ENCODE data around the gene TRIM71. TPM values are rescaled to one million over a fixed set of nuclear protein-coding genes. Genes with fewer than 3 reads are reported as not detected.
A peak's percentile ranks its signal among the peaks of the same experiment; 100 is the strongest.
"Not testable (repeated sequence)": the region's sequence is repeated elsewhere in the genome, so short reads cannot be mapped to it uniquely, and the experiment has no call there.

The TRIM71 gene
- total RNA-seq, 1 donor from 2014 or later = 106 TPM

DNA sequence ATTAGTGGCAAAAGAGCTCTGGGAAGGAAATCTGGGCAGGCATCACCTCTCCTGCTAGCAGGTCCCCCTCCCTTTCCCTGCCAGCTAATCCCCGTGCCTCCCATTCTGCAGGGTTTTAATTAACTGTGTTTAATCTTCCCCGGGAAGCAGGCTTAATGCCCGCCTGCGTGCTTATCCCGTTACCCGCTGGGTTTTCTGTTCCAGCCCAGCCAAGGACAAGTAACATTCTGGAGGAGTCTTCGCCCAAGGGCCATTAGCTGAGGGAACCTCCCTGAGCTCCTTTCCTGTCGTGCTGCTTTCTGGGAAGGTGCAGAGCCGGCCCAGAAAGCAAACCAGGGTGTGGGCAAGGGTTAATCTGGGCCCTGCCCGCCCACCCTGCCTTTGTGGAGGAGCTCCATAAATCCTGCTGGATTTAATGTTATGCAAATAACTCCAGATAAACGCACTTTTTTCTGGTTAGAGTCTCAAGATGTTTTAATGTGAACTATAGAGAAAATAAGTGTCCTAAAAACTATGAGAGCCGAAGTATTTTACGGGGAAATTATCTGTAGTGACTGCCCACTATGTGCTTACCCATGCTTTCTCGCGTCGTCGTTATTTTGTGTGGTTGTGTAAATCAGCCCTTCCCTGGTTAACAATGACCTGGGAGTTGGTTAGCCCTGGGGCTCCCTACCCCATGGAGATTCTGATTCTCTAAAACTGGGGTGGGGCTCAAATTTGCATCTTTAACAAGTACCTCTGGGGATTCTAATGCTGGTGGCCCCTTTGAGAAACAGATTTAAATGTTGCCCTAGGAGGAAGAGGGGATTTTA, 25.9 kb downstream of the TRIM71 start:
- Mint-ChIP-seq H3K9me3 (no peaks in the 10 kb centered on the region), H3K27me3 (ENCODE audit: insufficient read depth, low read depth) (peaks cover 12% of the 10 kb centered on the region), H3K27ac (peak overlapping the region; percentile 72), H3K36me3 (no peaks in the 10 kb centered on the region), H3K4me1 (peaks cover 92% of the 10 kb centered on the region), H3K4me3 (peak overlapping the region; percentile 71)
- Histone ChIP-seq H3K9ac (no peak overlapping the region), H3K4me3 (peak overlapping the region; percentile 33), H3K27me3 (no peaks in the 10 kb centered on the region), H3K36me3 (no peaks in the 10 kb centered on the region), H3K27ac (peak overlapping the region; percentile 98), H3K4me2 (peak overlapping the region; percentile 81), H3K4me1 (peaks cover 94% of the 10 kb centered on the region), H2AFZ (replicated peaks) (no peak overlapping the region), H3F3A (ENCODE audit: low read depth) (peaks cover 76% of the 10 kb centered on the region), H3K9me3 (ENCODE audit: low read depth) (no peaks in the 10 kb centered on the region), H4K20me1 (ENCODE audit: low read depth) (peaks cover 96% of the 10 kb centered on the region), H3K79me2 (ENCODE audit: low read depth) (peaks cover 93% of the 10 kb centered on the region)
- peak; percentile 96 for DNase-seq (ENCODE audit: low spot score)
- TF ChIP-seq EZH2phosphoT487 (IDR thresholded peaks at IDR 0.05) = peak; percentile 91
- TF ChIP-seq, protein P1, sequence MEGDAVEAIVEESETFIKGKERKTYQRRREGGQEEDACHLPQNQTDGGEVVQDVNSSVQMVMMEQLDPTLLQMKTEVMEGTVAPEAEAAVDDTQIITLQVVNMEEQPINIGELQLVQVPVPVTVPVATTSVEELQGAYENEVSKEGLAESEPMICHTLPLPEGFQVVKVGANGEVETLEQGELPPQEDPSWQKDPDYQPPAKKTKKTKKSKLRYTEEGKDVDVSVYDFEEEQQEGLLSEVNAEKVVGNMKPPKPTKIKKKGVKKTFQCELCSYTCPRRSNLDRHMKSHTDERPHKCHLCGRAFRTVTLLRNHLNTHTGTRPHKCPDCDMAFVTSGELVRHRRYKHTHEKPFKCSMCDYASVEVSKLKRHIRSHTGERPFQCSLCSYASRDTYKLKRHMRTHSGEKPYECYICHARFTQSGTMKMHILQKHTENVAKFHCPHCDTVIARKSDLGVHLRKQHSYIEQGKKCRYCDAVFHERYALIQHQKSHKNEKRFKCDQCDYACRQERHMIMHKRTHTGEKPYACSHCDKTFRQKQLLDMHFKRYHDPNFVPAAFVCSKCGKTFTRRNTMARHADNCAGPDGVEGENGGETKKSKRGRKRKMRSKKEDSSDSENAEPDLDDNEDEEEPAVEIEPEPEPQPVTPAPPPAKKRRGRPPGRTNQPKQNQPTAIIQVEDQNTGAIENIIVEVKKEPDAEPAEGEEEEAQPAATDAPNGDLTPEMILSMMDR (IDR thresholded peaks at IDR 0.05) = no peak
- peak; percentile 41 for TF ChIP-seq EZH2 (IDR thresholded peaks at IDR 0.05)

DNA sequence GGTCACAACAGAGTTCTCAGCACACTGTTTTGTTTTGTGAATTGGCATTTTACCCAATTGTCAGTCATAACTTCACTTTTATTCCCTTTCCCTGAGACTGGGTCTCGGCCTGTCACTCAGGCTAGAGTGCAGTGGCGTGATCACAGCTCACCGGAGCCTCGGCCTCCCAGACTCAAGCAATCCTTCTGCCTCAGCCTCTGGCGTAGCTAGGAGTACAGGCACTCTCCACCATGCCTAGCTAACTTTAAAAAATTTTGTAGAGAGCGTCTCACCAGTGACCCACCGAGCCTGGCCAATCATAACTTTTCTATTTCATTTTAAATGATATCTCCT, 26.5 kb downstream of the TRIM71 start:
- H3K36me3 ChIP-seq = no peaks in the 10 kb centered on the region
- H3K27me3 Mint-ChIP-seq (ENCODE audit: insufficient read depth, low read depth) = peaks cover 12% of the 10 kb centered on the region
- peak; percentile 73 for DNase-seq (ENCODE audit: low spot score)
- H3K27ac Mint-ChIP-seq = peak overlapping the region; percentile 72
- peaks cover 94% of the 10 kb centered on the region for H3K4me1 ChIP-seq
- H2AFZ ChIP-seq (replicated peaks) = no peak overlapping the region
- TF ChIP-seq EZH2 (IDR thresholded peaks at IDR 0.05) = no peak
- TF ChIP-seq EZH2phosphoT487 (IDR thresholded peaks at IDR 0.05) = no peak
- TF ChIP-seq, protein P1 (IDR thresholded peaks at IDR 0.05) = no peak
- H3K9me3 Mint-ChIP-seq = no peaks in the 10 kb centered on the region
- H3K27me3 ChIP-seq = no peaks in the 10 kb centered on the region
- H3K9me3 ChIP-seq (ENCODE audit: low read depth) = no peaks in the 10 kb centered on the region
- peaks cover 92% of the 10 kb centered on the region for H3K4me1 Mint-ChIP-seq
- H4K20me1 ChIP-seq (ENCODE audit: low read depth) = peaks cover 96% of the 10 kb centered on the region
- no peak overlapping the region for H3K9ac ChIP-seq
- peak overlapping the region; percentile 98 for H3K27ac ChIP-seq
- peak overlapping the region; percentile 33 for H3K4me3 ChIP-seq
- peaks cover 73% of the 10 kb centered on the region for H3F3A ChIP-seq (ENCODE audit: low read depth)
- H3K4me2 ChIP-seq = peak overlapping the region; percentile 74
- H3K36me3 Mint-ChIP-seq = no peaks in the 10 kb centered on the region
- peak overlapping the region; percentile 71 for H3K4me3 Mint-ChIP-seq
- H3K79me2 ChIP-seq (ENCODE audit: low read depth) = peaks cover 93% of the 10 kb centered on the region

DNA sequence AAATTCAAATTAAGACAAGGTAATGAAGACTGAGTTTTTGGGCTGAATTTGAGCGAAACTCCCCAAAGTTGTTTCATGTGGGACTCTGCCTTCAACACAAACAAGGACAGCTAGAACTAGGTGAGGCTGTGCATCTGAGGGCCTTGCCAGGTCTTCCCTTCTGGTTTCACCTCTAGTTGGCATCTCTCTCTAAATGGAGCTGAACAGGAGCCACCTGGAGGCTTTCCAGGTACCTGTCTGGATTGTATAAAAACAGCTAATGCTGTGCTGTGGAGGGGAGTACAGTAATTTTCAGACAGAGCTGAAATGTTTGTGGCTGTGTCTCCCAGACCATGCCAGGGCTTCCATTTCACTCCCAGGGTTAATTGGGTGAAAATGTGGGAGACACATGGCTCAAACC, 27.1 kb downstream of the TRIM71 start:
- Histone ChIP-seq H3F3A (ENCODE audit: low read depth) (peaks cover 73% of the 10 kb centered on the region), H3K9ac (no peak overlapping the region), H4K20me1 (ENCODE audit: low read depth) (peaks cover 96% of the 10 kb centered on the region), H3K4me1 (peaks cover 94% of the 10 kb centered on the region), H3K4me2 (peak overlapping the region; percentile 74), H3K27ac (peak overlapping the region; percentile 98), H3K4me3 (peak overlapping the region; percentile 33), H3K27me3 (no peaks in the 10 kb centered on the region), H2AFZ (replicated peaks) (no peak overlapping the region), H3K36me3 (no peaks in the 10 kb centered on the region), H3K9me3 (ENCODE audit: low read depth) (no peaks in the 10 kb centered on the region), H3K79me2 (ENCODE audit: low read depth) (peaks cover 93% of the 10 kb centered on the region)
- Mint-ChIP-seq H3K9me3 (no peaks in the 10 kb centered on the region), H3K27ac (no peak overlapping the region), H3K36me3 (no peaks in the 10 kb centered on the region), H3K4me3 (no peak overlapping the region), H3K4me1 (peaks cover 91% of the 10 kb centered on the region), H3K27me3 (ENCODE audit: insufficient read depth, low read depth) (peaks cover 10% of the 10 kb centered on the region)
- no peak for TF ChIP-seq EZH2phosphoT487 (IDR thresholded peaks at IDR 0.05)
- no peak for TF ChIP-seq EZH2 (IDR thresholded peaks at IDR 0.05)
- DNase-seq (ENCODE audit: low spot score) = no peak

DNA sequence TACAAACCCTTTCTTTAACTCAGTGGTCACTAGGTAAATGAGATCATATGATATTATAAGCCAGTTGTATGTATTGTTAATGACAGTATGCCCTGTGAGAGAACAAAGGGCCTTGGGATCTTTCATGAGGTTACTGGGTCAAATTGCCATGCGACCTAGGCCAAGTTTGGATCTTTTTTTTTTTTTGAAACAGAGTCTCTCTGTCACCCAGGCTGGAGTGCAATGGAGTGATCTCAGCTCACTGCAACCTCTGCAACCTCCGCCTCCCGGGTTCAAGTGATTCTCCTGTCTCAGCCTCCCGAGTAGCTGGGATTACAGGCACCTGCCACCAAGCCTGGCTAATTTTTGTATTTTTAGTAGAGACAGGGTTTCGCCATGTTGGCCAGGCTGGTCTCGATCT, 27.7 kb downstream of the TRIM71 start:
- Histone ChIP-seq H3K4me2 (peak overlapping the region; percentile 74), H3F3A (ENCODE audit: low read depth) (peaks cover 73% of the 10 kb centered on the region), H3K79me2 (ENCODE audit: low read depth) (peaks cover 93% of the 10 kb centered on the region), H4K20me1 (ENCODE audit: low read depth) (peaks cover 96% of the 10 kb centered on the region), H3K4me1 (peaks cover 94% of the 10 kb centered on the region)
- not testable (repeated sequence) for H3K36me3 ChIP-seq; H3K36me3 Mint-ChIP-seq; DNase-seq (ENCODE audit: low spot score); H3K27ac Mint-ChIP-seq; H2AFZ ChIP-seq (replicated peaks); H3K4me3 ChIP-seq; H3K27ac ChIP-seq; H3K9me3 ChIP-seq (ENCODE audit: low read depth); H3K9ac ChIP-seq; H3K27me3 ChIP-seq; H3K27me3 Mint-ChIP-seq (ENCODE audit: insufficient read depth, low read depth); H3K4me3 Mint-ChIP-seq; H3K9me3 Mint-ChIP-seq
- peaks cover 91% of the 10 kb centered on the region for H3K4me1 Mint-ChIP-seq

DNA sequence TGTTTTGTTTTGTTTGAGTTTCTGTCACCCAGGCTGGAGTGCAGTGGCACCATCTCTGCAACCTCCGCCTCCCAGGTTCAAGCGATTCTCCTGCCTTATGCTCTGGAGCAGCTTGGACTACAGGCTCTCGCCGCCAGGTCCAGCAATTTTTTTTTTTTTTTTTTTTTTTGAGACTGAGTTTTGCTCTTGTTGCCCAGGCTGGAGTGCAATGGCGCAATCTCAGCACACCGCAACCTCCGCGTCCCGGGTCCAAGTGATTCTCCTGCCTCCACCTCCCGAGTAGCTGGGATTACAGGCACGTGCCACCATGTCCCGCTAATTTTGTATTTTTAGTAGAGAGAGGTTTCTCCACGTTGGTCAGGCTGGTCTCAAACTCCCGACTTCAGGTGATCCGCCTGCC, 29.2 kb downstream of the TRIM71 start:
- H3K9ac ChIP-seq; H2AFZ ChIP-seq (replicated peaks); DNase-seq (ENCODE audit: low spot score); H3K9me3 ChIP-seq (ENCODE audit: low read depth); H3K27ac ChIP-seq; H3K4me3 ChIP-seq; H3K4me3 Mint-ChIP-seq; H3K9me3 Mint-ChIP-seq; H3K27me3 ChIP-seq; H3K27me3 Mint-ChIP-seq (ENCODE audit: insufficient read depth, low read depth); H3K36me3 Mint-ChIP-seq; H3K27ac Mint-ChIP-seq; H3K36me3 ChIP-seq: not testable (repeated sequence)
- Histone ChIP-seq H3K4me1 (peaks cover 94% of the 10 kb centered on the region), H3K79me2 (ENCODE audit: low read depth) (peaks cover 93% of the 10 kb centered on the region), H3K4me2 (peak overlapping the region; percentile 7), H4K20me1 (ENCODE audit: low read depth) (peaks cover 96% of the 10 kb centered on the region), H3F3A (ENCODE audit: low read depth) (peaks cover 72% of the 10 kb centered on the region)
- H3K4me1 Mint-ChIP-seq = peaks cover 92% of the 10 kb centered on the region
